ENCODE measurements around the gene DGKE.

DGKE gene

GRCh38 chr17:56896968-56897359 lies 63.0 kb downstream of the DGKE start:
- peaks cover 40% of the 10 kb centered on the region for H3K36me3 Mint-ChIP-seq
- H3K9me3 Mint-ChIP-seq, result no peaks in the 10 kb centered on the region
- H3K27ac Mint-ChIP-seq, result peak overlapping the region; percentile 8
- DNase-seq (ENCODE audit: low spot score in 2 of 2) (no peak), ATAC-seq (ENCODE audit: low read depth) (no peak)
- H3K27me3 Mint-ChIP-seq, result no peaks in the 10 kb centered on the region
- H3K4me1 Mint-ChIP-seq, result peaks cover 39% of the 10 kb centered on the region
- no peak overlapping the region for H3K4me3 Mint-ChIP-seq

GRCh38 chr17:56897646-56898424 lies 63.9 kb downstream of the DGKE start:
- Mint-ChIP-seq H3K4me1 (peaks cover 31% of the 10 kb centered on the region), H3K27ac (peak overlapping the region; percentile 8), H3K9me3 (no peaks in the 10 kb centered on the region), H3K4me3 (peak overlapping the region; percentile 58), H3K27me3 (no peaks in the 10 kb centered on the region), H3K36me3 (peaks cover 34% of the 10 kb centered on the region)
- DNase-seq (ENCODE audit: low spot score in 2 of 2) (no peak), ATAC-seq (ENCODE audit: low read depth) (peak; percentile 94)

GRCh38 chr17:56898874-56899273 lies 64.9 kb downstream of the DGKE start:
- Mint-ChIP-seq H3K36me3 (peaks cover 29% of the 10 kb centered on the region), H3K27me3 (no peaks in the 10 kb centered on the region), H3K4me1 (peaks cover 31% of the 10 kb centered on the region), H3K27ac (no peak overlapping the region), H3K4me3 (no peak overlapping the region), H3K9me3 (no peaks in the 10 kb centered on the region)
- no peak for DNase-seq (ENCODE audit: low spot score in 2 of 2)
- ATAC-seq (ENCODE audit: low read depth), result no peak

- no peak overlapping the region for H3K27ac Mint-ChIP-seq
- H3K27me3 Mint-ChIP-seq, result no peaks in the 10 kb centered on the region
- no peaks in the 10 kb centered on the region for H3K9me3 Mint-ChIP-seq
- peaks cover 34% of the 10 kb centered on the region for H3K4me1 Mint-ChIP-seq
- ATAC-seq (ENCODE audit: low read depth), result no peak
- no peak overlapping the region for H3K4me3 Mint-ChIP-seq
- DNase-seq (ENCODE audit: low spot score in 2 of 2), result no peak
- peaks cover 33% of the 10 kb centered on the region for H3K36me3 Mint-ChIP-seq
Measured at GRCh38 chr17:56899403-56899802, 65.5 kb downstream of the DGKE start.

GRCh38 chr17:56902348-56902747 lies 68.4 kb downstream of the DGKE start:
- Mint-ChIP-seq H3K9me3 (no peaks in the 10 kb centered on the region), H3K4me1 (peaks cover 37% of the 10 kb centered on the region), H3K4me3 (no peak overlapping the region), H3K27ac (no peak overlapping the region), H3K27me3 (no peaks in the 10 kb centered on the region), H3K36me3 (peaks cover 39% of the 10 kb centered on the region)
- DNase-seq (ENCODE audit: low spot score in 2 of 2) (no peak), ATAC-seq (ENCODE audit: low read depth) (no peak)

- no peaks in the 10 kb centered on the region for H3K27me3 Mint-ChIP-seq
- H3K4me1 Mint-ChIP-seq, result peaks cover 35% of the 10 kb centered on the region
- H3K27ac Mint-ChIP-seq, result no peak overlapping the region
- H3K36me3 Mint-ChIP-seq, result peaks cover 36% of the 10 kb centered on the region
- ATAC-seq (ENCODE audit: low read depth) (no peak), DNase-seq (ENCODE audit: low spot score in 2 of 2) (no peak)
- no peaks in the 10 kb centered on the region for H3K9me3 Mint-ChIP-seq
- H3K4me3 Mint-ChIP-seq, result no peak overlapping the region
Measured at GRCh38 chr17:56903560-56903959, 69.6 kb downstream of the DGKE start.

- no peaks in the 10 kb centered on the region for H3K27me3 Mint-ChIP-seq
- peaks cover 50% of the 10 kb centered on the region for H3K4me1 Mint-ChIP-seq
- peak overlapping the region; percentile 87 for H3K27ac Mint-ChIP-seq
- DNase-seq (ENCODE audit: low spot score in 2 of 2) (peak; percentile 34 to 52), ATAC-seq (ENCODE audit: low read depth) (peak; percentile 89)
- H3K36me3 Mint-ChIP-seq, result peaks cover 24% of the 10 kb centered on the region
- peak overlapping the region; percentile 59 for H3K4me3 Mint-ChIP-seq
- H3K9me3 Mint-ChIP-seq, result no peaks in the 10 kb centered on the region
Measured at GRCh38 chr17:56908001-56908542, 74.1 kb downstream of the DGKE start.

GRCh38 chr17:56909742-56910508 lies 76.0 kb downstream of the DGKE start:
- DNase-seq (ENCODE audit: low spot score in 2 of 2), result no peak
- H3K4me1 Mint-ChIP-seq, result peaks cover 52% of the 10 kb centered on the region

GRCh38 chr17:56910509-56911235 lies 76.7 kb downstream of the DGKE start:
- ATAC-seq (ENCODE audit: low read depth) (no peak), DNase-seq (ENCODE audit: low spot score in 2 of 2) (no peak)
- H3K4me3 Mint-ChIP-seq, result peak overlapping the region; percentile 59
- peaks cover 55% of the 10 kb centered on the region for H3K4me1 Mint-ChIP-seq
- no peaks in the 10 kb centered on the region for H3K27me3 Mint-ChIP-seq
- peak overlapping the region; percentile 73 for H3K27ac Mint-ChIP-seq
- no peaks in the 10 kb centered on the region for H3K9me3 Mint-ChIP-seq
- H3K36me3 Mint-ChIP-seq, result peaks cover 15% of the 10 kb centered on the region

More at GRCh38 chr17:56909742-56910508, 76.0 kb downstream of the DGKE start:
- H3K27me3 Mint-ChIP-seq, result no peaks in the 10 kb centered on the region
- peak overlapping the region; percentile 59 for H3K4me3 Mint-ChIP-seq
- no peaks in the 10 kb centered on the region for H3K9me3 Mint-ChIP-seq
- peak overlapping the region; percentile 73 for H3K27ac Mint-ChIP-seq
- no peak for ATAC-seq (ENCODE audit: low read depth)
- H3K36me3 Mint-ChIP-seq, result peaks cover 15% of the 10 kb centered on the region

- H3K4me3 Mint-ChIP-seq, result peak overlapping the region; percentile 86
- peaks cover 5% of the 10 kb centered on the region for H3K36me3 Mint-ChIP-seq
- no peaks in the 10 kb centered on the region for H3K9me3 Mint-ChIP-seq
- no peak for DNase-seq (ENCODE audit: low spot score in 2 of 2)
- H3K27ac Mint-ChIP-seq, result peak overlapping the region; percentile 73
- H3K4me1 Mint-ChIP-seq, result peaks cover 50% of the 10 kb centered on the region
- ATAC-seq (ENCODE audit: low read depth), result no peak
- H3K27me3 Mint-ChIP-seq, result no peaks in the 10 kb centered on the region
Measured at GRCh38 chr17:56912105-56912999, 78.4 kb downstream of the DGKE start.

GRCh38 chr17:56913000-56913311 lies 79.0 kb downstream of the DGKE start:
- ATAC-seq (ENCODE audit: low read depth) (no peak), DNase-seq (ENCODE audit: low spot score in 2 of 2) (no peak)
- peaks cover 45% of the 10 kb centered on the region for H3K4me1 Mint-ChIP-seq
- peak overlapping the region; percentile 86 for H3K4me3 Mint-ChIP-seq
- H3K27me3 Mint-ChIP-seq, result no peaks in the 10 kb centered on the region
- no peaks in the 10 kb centered on the region for H3K36me3 Mint-ChIP-seq
- H3K27ac Mint-ChIP-seq, result peak overlapping the region; percentile 73
- H3K9me3 Mint-ChIP-seq, result peaks cover 4% of the 10 kb centered on the region

GRCh38 chr17:56913353-56913866 lies 79.5 kb downstream of the DGKE start:
- peak; percentile 62 for ATAC-seq (ENCODE audit: low read depth)
- Mint-ChIP-seq H3K9me3 (peaks cover 4% of the 10 kb centered on the region), H3K27me3 (no peaks in the 10 kb centered on the region), H3K4me1 (peaks cover 41% of the 10 kb centered on the region), H3K27ac (peak overlapping the region; percentile 73), H3K4me3 (peak overlapping the region; percentile 86), H3K36me3 (no peaks in the 10 kb centered on the region)
- no peak for DNase-seq (ENCODE audit: low spot score in 2 of 2)
